GM06990 (cell line): ENCODE data around the gene TLR7.

Experiments
- DNase-seq: peaks from one replicate; pipeline ENCODE4 v3.0.0-alpha.2; 2011; ENCODE audit not compliant: insufficient read length; ENCODE audit errors: extremely low read depth
- H3K27me3 ChIP-seq: replicated peaks from 2 replicates; pipeline ENCODE4 v1.6.0; 2011; ENCODE audit warnings: low read length; ENCODE audit not compliant: control insufficient read depth, insufficient read depth
- H3K36me3 ChIP-seq: 2 replicates; pipeline ENCODE4 v1.5.1; 2011; ENCODE audit warnings: low read length; ENCODE audit not compliant: control insufficient read depth, insufficient read depth
- H3K4me3 ChIP-seq: replicated peaks from 2 replicates; pipeline ENCODE4 v1.5.1; 2011; ENCODE audit warnings: low read depth, mild to moderate bottlenecking, control low read depth, low read length
- CTCF ChIP-seq: IDR thresholded peaks from 2 replicates; pipeline ENCODE4 v1.5.1; 2011; ENCODE audit warnings: low read length, control low read depth, mild to moderate bottlenecking, inconsistent platforms; ENCODE audit not compliant: insufficient read depth, poor library complexity, severe bottlenecking

TLR7 gene

GRCh38 chrX:12919051-12919450 is 52.2 kb downstream of the TLR7 start:
- Histone ChIP-seq H3K4me3 (no peak overlapping the region), H3K27me3 (no peaks in the 10 kb centered on the region), H3K36me3 (no peaks in the 10 kb centered on the region)
- DNase-seq = no peak
- no peak for TF ChIP-seq CTCF

- H3K36me3 ChIP-seq = no peaks in the 10 kb centered on the region
- no peak overlapping the region for H3K4me3 ChIP-seq
- no peak for TF ChIP-seq CTCF
- no peak for DNase-seq
- H3K27me3 ChIP-seq = no peaks in the 10 kb centered on the region
Measured at GRCh38 chrX:12919620-12920019, 52.7 kb downstream of the TLR7 start.

- no peak for DNase-seq
- Histone ChIP-seq H3K4me3 (no peak overlapping the region), H3K36me3 (no peaks in the 10 kb centered on the region), H3K27me3 (no peaks in the 10 kb centered on the region)
- no peak for TF ChIP-seq CTCF
Measured at GRCh38 chrX:12920990-12921389, 54.1 kb downstream of the TLR7 start.

GRCh38 chrX:12921886-12922598 is 55.2 kb downstream of the TLR7 start:
- H3K27me3 ChIP-seq = no peaks in the 10 kb centered on the region
- no peak overlapping the region for H3K4me3 ChIP-seq
- TF ChIP-seq CTCF = no peak
- H3K36me3 ChIP-seq = no peaks in the 10 kb centered on the region
- DNase-seq = no peak

- no peaks in the 10 kb centered on the region for H3K27me3 ChIP-seq
Measured at GRCh38 chrX:12922599-12922919, 55.7 kb downstream of the TLR7 start.

More at GRCh38 chrX:12922599-12922919, 55.7 kb downstream of the TLR7 start:
- TF ChIP-seq CTCF = no peak
- DNase-seq = no peak
- no peak overlapping the region for H3K4me3 ChIP-seq
- H3K36me3 ChIP-seq = no peaks in the 10 kb centered on the region
